GM19452 (cell line): Measurements from ENCODE around the gene KIF16B.

Source experiments
- ATAC-seq: cut with Tn5 transposase; IDR thresholded peaks from one replicate; pipeline ENCODE4 v1.9.1; 2021; ENCODE audit not compliant: unreplicated experiment

KIF16B gene

GRCh38 chr20:16483024-16483423 lies 90.2 kb downstream of the KIF16B start:
- ATAC-seq: no peak

GRCh38 chr20:16481977-16482376 lies 91.3 kb downstream of the KIF16B start:
- no peak for ATAC-seq

GRCh38 chr20:16479666-16480065 lies 93.6 kb downstream of the KIF16B start:
- ATAC-seq: no peak

- ATAC-seq: no peak
Measured at GRCh38 chr20:16477632-16478031, 95.6 kb downstream of the KIF16B start.

- ATAC-seq: no peak
Measured at GRCh38 chr20:16476032-16476431, 97.2 kb downstream of the KIF16B start.

GRCh38 chr20:16475225-16475624 lies 98.0 kb downstream of the KIF16B start:
- ATAC-seq: no peak

- no peak for ATAC-seq
Measured at GRCh38 chr20:16474363-16474762, 98.9 kb downstream of the KIF16B start.

- no peak for ATAC-seq
Measured at GRCh38 chr20:16472045-16472872, 101.0 kb downstream of the KIF16B start.

- no peak for ATAC-seq
Measured at GRCh38 chr20:16469395-16469905, 103.8 kb downstream of the KIF16B start.

GRCh38 chr20:16462711-16463110 lies 110.5 kb downstream of the KIF16B start:
- ATAC-seq: no peak

GRCh38 chr20:16459019-16459700 lies 114.1 kb downstream of the KIF16B start:
- ATAC-seq: no peak

- no peak for ATAC-seq
Measured at GRCh38 chr20:16457514-16457913, 115.7 kb downstream of the KIF16B start.

- no peak for ATAC-seq
Measured at GRCh38 chr20:16455324-16455723, 117.9 kb downstream of the KIF16B start.

- ATAC-seq: no peak
Measured at GRCh38 chr20:16451982-16452381, 121.3 kb downstream of the KIF16B start.

- no peak for ATAC-seq
Measured at GRCh38 chr20:16451001-16451400, 122.2 kb downstream of the KIF16B start.

GRCh38 chr20:16446991-16447390 lies 126.3 kb downstream of the KIF16B start:
- ATAC-seq: no peak

GRCh38 chr20:16446246-16446645 lies 127.0 kb downstream of the KIF16B start:
- ATAC-seq: no peak

GRCh38 chr20:16445482-16445881 lies 127.8 kb downstream of the KIF16B start:
- ATAC-seq: no peak

- no peak for ATAC-seq
Measured at GRCh38 chr20:16444057-16444777, 129.0 kb downstream of the KIF16B start.

- no peak for ATAC-seq
Measured at GRCh38 chr20:16441546-16442164, 131.6 kb downstream of the KIF16B start.

- no peak for ATAC-seq
Measured at GRCh38 chr20:16440686-16441085, 132.6 kb downstream of the KIF16B start.
